PC-9 (cell line): ENCODE data around the gene ANKS1B.

Experiments used
- EZH2 ChIP-seq: fragments of 200-600 bp; sonication (generic); IDR thresholded peaks from 2 replicates; pipeline ENCODE4 v1.8.0; 2017; ENCODE audit warnings: antibody characterized with exemption, low read depth
- TF ChIP-seq, protein P1 (sequence below): fragments of 200-600 bp; sonication (generic); conservative IDR thresholded peaks from 2 replicates; pipeline ENCODE4 v1.6.1; 2017; ENCODE audit warnings: mixed run types, antibody characterized with exemption, mild to moderate bottlenecking, moderate library complexity

DNA sequence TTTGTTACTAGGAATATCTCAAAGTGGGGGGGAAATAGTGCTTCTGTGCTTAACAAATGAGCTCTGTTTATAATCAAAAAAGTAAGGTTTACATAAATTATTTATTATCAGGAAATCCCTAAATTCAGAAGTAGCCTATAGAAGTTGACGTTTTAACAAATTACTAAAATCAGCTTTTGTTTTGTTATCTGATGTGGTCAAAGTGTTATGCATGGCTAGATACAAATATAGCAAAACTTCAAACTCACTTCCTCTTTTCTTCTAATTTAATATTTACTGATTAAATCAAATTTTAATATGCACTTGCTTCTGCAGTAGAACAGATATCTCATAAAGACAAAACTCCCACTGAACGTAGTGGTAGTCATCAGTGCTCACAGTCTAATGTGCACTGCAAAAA, 289.7 kb downstream of the ANKS1B start:
- TF ChIP-seq, protein P1, sequence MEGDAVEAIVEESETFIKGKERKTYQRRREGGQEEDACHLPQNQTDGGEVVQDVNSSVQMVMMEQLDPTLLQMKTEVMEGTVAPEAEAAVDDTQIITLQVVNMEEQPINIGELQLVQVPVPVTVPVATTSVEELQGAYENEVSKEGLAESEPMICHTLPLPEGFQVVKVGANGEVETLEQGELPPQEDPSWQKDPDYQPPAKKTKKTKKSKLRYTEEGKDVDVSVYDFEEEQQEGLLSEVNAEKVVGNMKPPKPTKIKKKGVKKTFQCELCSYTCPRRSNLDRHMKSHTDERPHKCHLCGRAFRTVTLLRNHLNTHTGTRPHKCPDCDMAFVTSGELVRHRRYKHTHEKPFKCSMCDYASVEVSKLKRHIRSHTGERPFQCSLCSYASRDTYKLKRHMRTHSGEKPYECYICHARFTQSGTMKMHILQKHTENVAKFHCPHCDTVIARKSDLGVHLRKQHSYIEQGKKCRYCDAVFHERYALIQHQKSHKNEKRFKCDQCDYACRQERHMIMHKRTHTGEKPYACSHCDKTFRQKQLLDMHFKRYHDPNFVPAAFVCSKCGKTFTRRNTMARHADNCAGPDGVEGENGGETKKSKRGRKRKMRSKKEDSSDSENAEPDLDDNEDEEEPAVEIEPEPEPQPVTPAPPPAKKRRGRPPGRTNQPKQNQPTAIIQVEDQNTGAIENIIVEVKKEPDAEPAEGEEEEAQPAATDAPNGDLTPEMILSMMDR = no peak
- TF ChIP-seq EZH2 = no peak
